IPS-18c (cell line): Measurements from ENCODE around the gene CELA3A.
A peak's percentile ranks its signal among the peaks of the same experiment; 100 is the strongest.

Source experiments
- H3K4me3 ChIP-seq: 2 replicates; pipeline ENCODE4 v1.7.0; 2013; ENCODE audit warnings: low read depth, mild to moderate bottlenecking, low read length, moderate library complexity; ENCODE audit not compliant: insufficient read depth
- H3K9me3 ChIP-seq: one replicate; pipeline ENCODE4 v1.6.1; 2013; ENCODE audit warnings: mild to moderate bottlenecking, low read length, moderate library complexity; ENCODE audit not compliant: control insufficient read depth, insufficient read depth

The CELA3A gene

DNA sequence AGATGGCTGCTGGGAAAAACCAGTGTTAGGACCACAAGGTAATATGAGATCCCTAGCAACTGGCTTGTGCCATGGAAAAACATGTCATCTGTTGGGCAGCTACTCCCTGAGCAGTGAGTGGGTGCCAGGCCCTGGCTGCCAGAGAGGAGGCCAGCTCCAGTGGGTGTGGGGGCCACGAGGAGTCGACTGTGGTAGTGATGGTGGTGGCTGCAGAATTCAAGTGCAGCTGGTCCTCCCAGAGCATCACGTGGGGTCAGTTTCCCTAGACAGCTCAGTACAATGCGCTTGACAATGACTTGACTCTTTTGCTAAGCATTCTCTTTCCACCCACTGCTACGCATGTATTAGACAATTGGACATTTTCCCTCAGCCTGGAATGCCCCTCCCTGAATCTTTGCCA is 36.6 kb downstream of the CELA3A start:
- no peak overlapping the region for H3K4me3 ChIP-seq
- H3K9me3 ChIP-seq: no peaks in the 10 kb centered on the region

GRCh38 chr1:22039594-22040285 is 38.3 kb downstream of the CELA3A start:
- no peaks in the 10 kb centered on the region for H3K9me3 ChIP-seq
- H3K4me3 ChIP-seq: no peak overlapping the region

GRCh38 chr1:22040286-22040623 is 38.8 kb downstream of the CELA3A start:
- Histone ChIP-seq H3K9me3 (no peaks in the 10 kb centered on the region), H3K4me3 (no peak overlapping the region)

DNA sequence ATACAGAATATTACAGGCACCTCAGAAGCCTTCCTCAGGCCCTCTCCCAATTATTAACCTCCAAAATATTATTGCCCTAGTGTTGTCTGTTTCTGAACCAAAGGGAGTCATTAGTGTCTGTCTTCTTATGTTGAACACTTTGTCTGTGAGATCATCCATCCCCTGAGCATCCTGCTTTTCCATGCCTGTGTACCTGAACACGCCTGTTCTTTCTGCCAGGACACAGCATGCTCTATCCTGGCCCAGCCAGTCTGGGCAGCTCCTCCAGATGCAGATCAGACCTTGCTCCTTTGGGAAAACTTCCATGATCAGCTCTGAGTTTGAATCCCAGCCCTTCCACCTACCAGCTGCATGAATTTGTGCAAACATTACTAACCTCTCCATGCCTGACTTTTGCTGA is 40.0 kb downstream of the CELA3A start:
- no peak overlapping the region for H3K4me3 ChIP-seq
- H3K9me3 ChIP-seq: no peaks in the 10 kb centered on the region

DNA sequence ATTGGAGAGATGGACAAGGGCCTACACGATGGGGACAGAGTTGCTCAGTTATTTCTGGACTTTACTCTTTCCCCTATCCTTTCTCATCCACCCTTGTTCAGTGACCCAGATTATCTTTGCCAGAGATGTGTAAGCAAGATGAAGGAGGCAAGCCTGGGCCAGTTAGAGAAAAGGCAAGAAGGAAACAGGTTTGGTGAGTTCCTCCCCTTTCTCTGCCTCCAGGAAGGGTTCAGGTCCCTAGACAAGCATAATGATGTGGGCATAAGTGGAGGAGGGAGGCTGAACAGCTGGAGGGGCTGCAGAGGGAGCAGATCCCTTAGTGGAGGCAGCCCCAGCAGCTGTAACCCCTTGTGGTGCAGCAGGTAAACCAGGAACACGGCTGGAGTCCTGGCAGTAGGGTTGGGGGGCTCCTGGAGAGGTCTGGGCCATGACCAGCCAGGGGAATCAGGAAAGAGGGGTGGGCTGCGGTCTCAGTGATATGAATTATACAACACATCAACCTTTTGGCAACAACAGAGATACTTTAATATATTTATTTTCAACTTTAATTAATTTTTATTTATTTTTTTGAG is 41.8 kb downstream of the CELA3A start:
- Histone ChIP-seq H3K9me3 (no peaks in the 10 kb centered on the region), H3K4me3 (no peak overlapping the region; the same call in 1 of the 2 replicates)

DNA sequence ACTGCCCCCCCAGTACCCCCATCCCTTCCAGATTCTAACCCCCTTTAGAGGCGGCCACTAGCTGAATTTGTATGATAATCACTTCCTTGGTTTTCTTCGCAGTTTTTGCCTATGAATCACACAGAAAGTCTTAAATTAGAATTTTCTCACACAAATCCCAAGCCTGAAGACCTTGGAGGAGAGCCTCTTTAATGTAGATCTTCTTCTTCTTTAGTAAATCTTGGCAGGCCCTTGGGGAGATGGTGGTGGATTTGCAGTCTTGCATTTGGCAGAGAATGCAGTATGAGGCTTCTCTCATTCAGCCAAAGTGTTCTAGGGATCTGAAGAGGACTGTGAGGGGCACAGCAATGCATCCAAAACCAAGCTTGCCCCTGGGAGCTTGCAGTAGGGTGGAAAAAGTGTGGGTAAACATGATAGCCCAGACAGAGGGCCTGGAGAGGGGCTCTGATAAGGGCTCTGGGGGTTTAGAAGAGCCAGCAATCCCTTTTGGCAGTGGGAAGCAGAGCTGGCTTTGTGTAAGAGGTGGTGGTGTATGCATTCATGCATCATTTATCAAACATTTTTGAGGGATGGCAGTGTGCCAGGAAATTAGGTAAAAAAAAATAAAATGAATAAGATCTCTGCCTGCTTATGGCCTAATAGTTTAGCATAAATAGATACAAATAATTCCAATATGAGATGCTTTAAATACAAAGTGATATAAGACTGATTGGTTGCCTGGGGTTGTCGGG is 43.4 kb downstream of the CELA3A start:
- Histone ChIP-seq H3K4me3 (no peak overlapping the region), H3K9me3 (no peaks in the 10 kb centered on the region)

DNA sequence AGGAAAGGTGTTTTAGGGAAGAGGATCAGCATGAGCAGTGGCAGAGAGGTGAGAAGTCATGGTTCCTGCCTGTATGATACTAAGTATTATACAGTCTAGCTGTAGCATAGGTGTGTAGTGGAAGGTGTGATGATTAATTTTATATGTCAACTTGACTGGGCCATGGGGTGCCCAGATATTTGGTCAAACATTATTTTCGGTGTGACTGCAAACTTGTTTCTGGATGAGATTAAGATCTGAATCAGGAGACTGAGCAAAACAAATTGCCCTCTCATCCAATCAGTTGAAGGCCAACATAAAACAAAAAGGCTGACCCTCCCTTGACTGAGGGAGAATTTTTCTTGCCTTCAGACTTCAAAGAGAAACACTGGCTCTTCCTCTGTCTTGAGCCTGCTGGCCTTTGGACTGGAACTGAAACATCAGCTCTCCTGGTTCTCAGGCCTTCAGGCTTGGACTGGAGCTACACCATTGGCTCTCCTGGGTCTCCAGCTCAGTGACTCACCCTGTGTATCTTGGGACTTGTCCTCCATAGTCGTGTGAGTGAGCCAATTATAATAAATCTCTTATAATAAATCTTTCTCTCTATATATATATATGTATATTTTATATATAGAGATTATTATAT is 44.3 kb downstream of the CELA3A start:
- Histone ChIP-seq H3K4me3 (no peak overlapping the region), H3K9me3 (no peaks in the 10 kb centered on the region)

GRCh38 chr1:22048351-22049192 is 47.1 kb downstream of the CELA3A start:
- no peak overlapping the region for H3K4me3 ChIP-seq
- no peaks in the 10 kb centered on the region for H3K9me3 ChIP-seq

- H3K4me3 ChIP-seq: no peak overlapping the region
- no peaks in the 10 kb centered on the region for H3K9me3 ChIP-seq
These were observed 48.9 kb downstream of the CELA3A start for GRCh38 chr1:22050330-22050729.

- H3K4me3 ChIP-seq: no peak overlapping the region
- no peaks in the 10 kb centered on the region for H3K9me3 ChIP-seq
These were observed 50.2 kb downstream of the CELA3A start for GRCh38 chr1:22051607-22052114.

DNA sequence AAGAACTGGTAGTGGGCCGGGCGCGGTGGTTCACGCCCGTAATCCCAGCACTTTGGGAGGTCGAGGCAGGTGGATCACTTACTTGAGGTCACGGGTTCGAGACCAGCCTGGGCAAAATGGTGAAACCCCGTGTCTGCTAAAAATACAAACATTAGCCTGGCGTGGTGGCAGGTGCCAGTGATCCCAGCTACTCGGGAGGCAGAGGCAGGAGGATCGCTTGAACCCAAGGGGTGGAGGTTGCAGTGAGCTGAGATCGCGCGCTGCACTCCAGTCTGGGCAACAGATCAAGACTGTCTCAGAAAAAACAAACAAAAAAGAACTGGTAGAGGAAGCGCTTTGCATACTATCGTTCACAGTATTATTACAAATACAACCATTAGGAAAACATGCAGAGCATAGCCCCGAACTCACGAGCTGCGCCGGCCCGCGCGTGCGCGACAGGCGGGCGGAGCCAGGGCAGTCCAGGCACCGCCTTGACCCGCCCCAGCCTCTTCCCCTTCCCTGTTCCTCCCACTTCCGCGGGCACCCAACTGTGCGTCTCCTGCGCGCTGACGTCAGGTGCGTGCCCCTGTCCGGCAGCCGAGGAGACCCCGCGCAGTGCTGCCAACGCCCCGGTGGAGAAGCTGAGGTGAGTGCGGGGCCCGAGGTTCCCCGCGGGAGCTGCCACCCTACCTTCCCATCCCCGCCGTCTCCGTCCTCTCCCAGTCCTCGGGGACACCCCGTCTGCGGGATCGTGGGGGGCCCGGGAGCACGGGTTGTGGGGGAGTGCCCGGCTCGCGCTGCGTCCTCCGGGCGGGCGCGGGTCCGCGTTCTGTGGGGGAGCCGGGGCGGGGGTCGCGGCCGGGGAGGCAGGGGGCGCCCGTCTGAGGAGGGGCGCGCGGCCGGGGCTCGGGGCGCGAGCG is 50.9 kb downstream of the CELA3A start, which contains the start of gene CDC42:
CDC42 (plus strand) TSS at position 595 of the 902 bp plus-strand sequence. CDS start 25,770 bp downstream, outside the sequence.
- Histone ChIP-seq H3K9me3 (no peaks in the 10 kb centered on the region), H3K4me3 (peak within 1 kb of the TSS; percentile 93)

DNA sequence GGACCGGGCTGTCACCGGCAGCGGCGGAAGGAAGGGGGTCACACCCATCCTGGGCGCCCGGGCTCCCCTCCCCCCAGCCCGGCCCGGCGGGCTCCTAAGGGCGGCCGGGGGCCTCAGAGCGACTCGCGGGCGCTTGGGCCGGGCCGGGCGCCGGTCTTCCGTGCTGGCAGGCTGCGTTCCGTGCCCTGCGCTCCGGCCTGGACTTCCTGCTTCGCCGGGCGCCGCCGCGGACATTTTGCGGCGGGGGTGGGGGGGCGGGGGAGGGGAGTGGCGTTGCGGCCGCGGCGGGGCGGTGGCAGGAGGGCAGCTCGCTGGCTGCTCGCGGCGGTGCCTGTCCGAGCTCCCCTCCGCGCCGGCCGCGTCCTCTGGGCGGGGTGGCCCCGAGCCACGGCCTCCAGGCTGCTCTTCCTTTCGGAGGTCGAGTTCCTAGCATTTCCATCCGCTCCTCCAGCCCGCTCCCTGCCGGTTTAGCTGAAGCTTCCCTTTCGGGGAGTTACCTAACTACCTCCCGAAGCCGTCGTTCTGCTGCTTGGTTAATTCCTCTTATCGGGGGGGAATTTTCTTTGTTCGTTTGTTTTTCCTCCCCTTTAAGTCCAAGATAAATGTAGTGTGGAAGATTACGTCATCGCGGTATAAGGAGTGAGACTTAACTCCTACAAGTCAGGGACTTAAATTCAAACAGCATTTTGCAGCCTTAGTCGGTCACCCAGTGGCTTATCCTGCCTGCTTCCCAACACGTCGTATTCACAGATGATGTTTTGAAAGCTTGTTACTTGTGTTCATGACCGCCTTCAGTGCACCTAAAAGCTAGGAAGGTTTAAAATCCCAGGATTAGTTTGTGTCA is 51.8 kb downstream of the CELA3A start:
- no peaks in the 10 kb centered on the region for H3K9me3 ChIP-seq

DNA sequence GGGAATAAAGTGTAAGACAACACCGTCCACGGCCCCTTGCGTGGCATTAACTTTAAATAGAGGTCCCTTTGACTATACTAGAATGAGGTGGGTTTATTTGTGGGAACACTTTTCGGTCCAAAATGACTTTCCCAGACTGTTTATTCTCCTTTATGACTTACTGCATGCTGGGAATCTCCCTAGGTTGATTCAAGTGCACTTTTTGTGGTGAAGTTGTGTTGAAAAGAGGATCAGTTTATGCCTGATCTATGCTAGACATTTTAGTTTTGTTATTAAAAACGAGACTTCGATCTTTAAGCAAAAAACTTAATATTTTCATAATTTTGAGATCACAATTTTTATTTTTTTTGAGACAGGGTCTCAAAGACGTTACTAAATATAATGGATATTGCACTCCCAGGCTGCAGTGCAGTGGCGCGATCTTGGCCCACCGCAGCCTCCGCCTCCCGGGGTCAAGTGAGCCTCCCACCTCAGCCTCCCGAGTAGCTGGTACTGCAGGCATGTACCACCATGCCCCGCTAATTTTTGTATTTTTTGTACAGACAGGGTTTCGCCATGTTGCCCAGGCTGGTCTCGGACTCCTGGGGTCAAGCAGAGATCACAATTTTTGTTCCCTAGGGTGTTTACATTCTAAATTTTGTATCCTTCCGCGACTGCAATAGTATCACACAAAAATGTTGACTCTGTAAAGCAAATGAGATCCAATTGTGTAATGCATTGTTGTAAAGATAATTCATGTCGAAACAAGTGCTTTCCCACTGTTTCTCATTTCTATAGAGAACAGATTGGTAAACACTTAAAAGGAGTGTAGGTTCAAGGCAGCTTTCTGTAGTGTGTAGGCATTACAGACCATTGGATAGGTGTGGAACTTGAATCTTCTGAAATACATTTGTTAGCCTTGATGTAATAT is 52.7 kb downstream of the CELA3A start:
- Histone ChIP-seq H3K9me3 (no peaks in the 10 kb centered on the region), H3K4me3 (peak overlapping the region; percentile 93)

More for the DNA sequence above, 51.8 kb downstream of the CELA3A start:
- H3K4me3 ChIP-seq: peak overlapping the region; percentile 93

GRCh38 chr1:22055463-22055862 is 54.0 kb downstream of the CELA3A start:
- no peaks in the 10 kb centered on the region for H3K9me3 ChIP-seq
- no peak overlapping the region for H3K4me3 ChIP-seq
